Activated T-helper 1 cell treated with anti-CD3 and anti-CD28 coated beads, Interleukin-12 subunit alpha, Interleukin-12 subunit beta, Interleukin-2, Interleukin-4 antibody, amounts not matched to agents 30 ng/mL and 10 ng/mL and 1 ng/mL, durations not matched to agents 14 hours and 24 hours and 36 hours (primary cell): ENCODE measurements around the gene NT5C3A. TPM values are rescaled to one million over a fixed set of nuclear protein-coding genes. Genes with fewer than 3 reads are reported as not detected.

Experiments
- DNase-seq: peaks from one replicate; pipeline ENCODE4 v3.0.0; 2021; ENCODE audit warnings: low spot score
- H3K27ac Mint-ChIP-seq: one replicate; pipeline ENCODE4 v1.8.0; 2021; ENCODE audit warnings: mild to moderate bottlenecking, mixed read lengths
- H3K27me3 Mint-ChIP-seq: one replicate; pipeline ENCODE4 v1.8.0; 2022; ENCODE audit warnings: mild to moderate bottlenecking, moderate library complexity, mixed read lengths; ENCODE audit not compliant: insufficient read depth
- H3K36me3 Mint-ChIP-seq: one replicate; pipeline ENCODE4 v1.8.0; 2021; ENCODE audit warnings: low read depth, mixed read lengths
- H3K4me1 Mint-ChIP-seq: one replicate; pipeline ENCODE4 v1.8.0; 2021; ENCODE audit warnings: low read depth, mixed read lengths
- H3K4me3 Mint-ChIP-seq: one replicate; pipeline ENCODE4 v1.8.0; 2021; ENCODE audit warnings: mild to moderate bottlenecking, moderate library complexity, mixed read lengths
- H3K9me3 Mint-ChIP-seq: one replicate; pipeline ENCODE4 v1.8.0; 2021; ENCODE audit warnings: mixed read lengths
- intact Hi-C: fragments of 100-400 bp; cut with micrococcal nuclease; formaldehyde crosslinking; loops from one replicate; pipeline ENCODE4 v1.15.1; 2024
- total RNA-seq: library from RNA; stranded (reverse); gene quantifications from 2 replicates; pipeline ENCODE4 v1.2.3, GENCODE V29; 2022

NT5C3A gene
- total RNA-seq, 1 donor from 2014 or later: 43.9 TPM

DNA sequence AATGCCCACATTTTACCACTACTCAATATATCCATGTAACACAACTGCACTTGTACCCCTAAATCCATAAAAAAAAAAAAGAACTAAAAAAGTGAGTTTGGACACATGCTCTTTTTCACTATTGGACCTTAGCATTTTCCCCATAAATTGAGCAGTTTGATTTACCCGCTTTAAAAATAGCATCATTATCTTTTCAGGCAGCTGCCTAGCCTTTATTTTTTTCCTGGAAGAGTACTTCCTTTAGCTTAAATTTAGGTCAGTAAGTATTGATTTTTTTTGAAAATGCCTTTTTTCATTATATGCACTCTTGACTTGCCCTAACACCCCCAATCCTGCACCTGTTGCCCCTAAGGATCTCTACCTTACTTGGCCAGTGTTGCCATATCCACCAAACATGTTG lies 5.3 kb upstream of the NT5C3A start:
- peaks cover 6% of the 10 kb centered on the region for H3K4me1 Mint-ChIP-seq
- H3K9me3 Mint-ChIP-seq: peaks cover 45% of the 10 kb centered on the region
- no peak for DNase-seq
- intact Hi-C loops: no loop called here
- H3K27ac Mint-ChIP-seq: no peak overlapping the region
- no peak overlapping the region for H3K4me3 Mint-ChIP-seq
- peaks cover 20% of the 10 kb centered on the region for H3K27me3 Mint-ChIP-seq
- H3K36me3 Mint-ChIP-seq: no peaks in the 10 kb centered on the region

GRCh38 chr7:33066771-33067170 lies 4.2 kb upstream of the NT5C3A start:
- H3K27me3 Mint-ChIP-seq: peaks cover 17% of the 10 kb centered on the region
- DNase-seq: no peak
- H3K27ac Mint-ChIP-seq: no peak overlapping the region
- peaks cover 6% of the 10 kb centered on the region for H3K4me1 Mint-ChIP-seq
- intact Hi-C loops: no loop called here
- peaks cover 42% of the 10 kb centered on the region for H3K9me3 Mint-ChIP-seq
- no peak overlapping the region for H3K4me3 Mint-ChIP-seq
- no peaks in the 10 kb centered on the region for H3K36me3 Mint-ChIP-seq

DNA sequence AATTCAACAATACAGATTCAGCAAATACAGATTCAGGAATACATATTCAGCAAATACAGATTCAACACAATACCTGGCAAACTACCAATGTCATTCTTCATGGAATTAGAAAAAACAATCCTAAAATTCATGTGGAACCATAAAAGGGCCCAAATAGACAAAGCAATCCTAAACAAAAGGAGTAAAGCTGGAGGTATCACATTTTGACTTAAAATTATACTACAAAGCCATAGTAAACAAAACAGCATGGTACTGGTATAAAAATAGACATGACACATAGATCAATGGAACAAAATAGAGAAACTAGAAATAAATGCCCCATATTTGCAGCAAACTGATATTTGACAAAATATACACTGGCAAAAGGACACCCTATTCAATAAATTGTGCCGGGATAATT lies 3.4 kb upstream of the NT5C3A start:
- Mint-ChIP-seq H3K27ac (no peak overlapping the region), H3K27me3 (peaks cover 13% of the 10 kb centered on the region), H3K9me3 (peaks cover 34% of the 10 kb centered on the region), H3K4me1 (peaks cover 13% of the 10 kb centered on the region), H3K36me3 (no peaks in the 10 kb centered on the region), H3K4me3 (no peak overlapping the region)
- DNase-seq: no peak
- intact Hi-C loops: no loop called here

- DNase-seq: peak; percentile 88
- Mint-ChIP-seq H3K4me3 (peak overlapping the region; percentile 97), H3K9me3 (peaks cover 17% of the 10 kb centered on the region), H3K4me1 (peaks cover 38% of the 10 kb centered on the region), H3K36me3 (peaks cover 10% of the 10 kb centered on the region), H3K27ac (peak overlapping the region; percentile 96), H3K27me3 (peaks cover 9% of the 10 kb centered on the region)
- intact Hi-C loops: loop anchor here (1.0 to 5.0 kb wide), 10 partner anchors 9 to 568 kb away; partner anchors contain the start of genes AVL9, BBS9 and RP9
Observed at GRCh38 chr7:33062782-33063443, 337 bp upstream of the NT5C3A start.

- Mint-ChIP-seq H3K4me1 (peaks cover 44% of the 10 kb centered on the region), H3K27ac (peak overlapping the region; percentile 90), H3K27me3 (peaks cover 7% of the 10 kb centered on the region), H3K4me3 (peak overlapping the region; percentile 97), H3K36me3 (peaks cover 10% of the 10 kb centered on the region), H3K9me3 (peaks cover 15% of the 10 kb centered on the region)
- DNase-seq: no peak
- intact Hi-C loops: loop anchor here (5.0 kb wide), 1 partner anchor 334 kb away; no protein-coding TSS in a partner anchor
Observed at GRCh38 chr7:33061282-33061937, 1.2 kb downstream of the NT5C3A start.

- peaks cover 2% of the 10 kb centered on the region for H3K9me3 Mint-ChIP-seq
- H3K4me3 Mint-ChIP-seq: no peak overlapping the region
- H3K27me3 Mint-ChIP-seq: no peaks in the 10 kb centered on the region
- peaks cover 13% of the 10 kb centered on the region for H3K36me3 Mint-ChIP-seq
- H3K27ac Mint-ChIP-seq: no peak overlapping the region
- H3K4me1 Mint-ChIP-seq: peaks cover 48% of the 10 kb centered on the region
- DNase-seq: no peak
- intact Hi-C loops: loop anchor here (5.0 kb wide), 1 partner anchor 332 kb away; no protein-coding TSS in a partner anchor
Observed at GRCh38 chr7:33059635-33060034, 2.9 kb downstream of the NT5C3A start.

- H3K36me3 Mint-ChIP-seq: peaks cover 13% of the 10 kb centered on the region
- DNase-seq: no peak
- peaks cover 56% of the 10 kb centered on the region for H3K4me1 Mint-ChIP-seq
- no peak overlapping the region for H3K4me3 Mint-ChIP-seq
- intact Hi-C loops: loop anchor here (2.0 kb wide), 1 partner anchor 162 kb away; no protein-coding TSS in a partner anchor
- H3K27ac Mint-ChIP-seq: no peak overlapping the region
- no peaks in the 10 kb centered on the region for H3K9me3 Mint-ChIP-seq
- H3K27me3 Mint-ChIP-seq: no peaks in the 10 kb centered on the region
Observed at GRCh38 chr7:33055158-33055557, 7.4 kb downstream of the NT5C3A start.

GRCh38 chr7:33054261-33054964 lies 8.2 kb downstream of the NT5C3A start:
- intact Hi-C loops: loop anchor here (1.0 to 5.0 kb wide), 3 partner anchors 8 to 287 kb away; partner anchors contain the start of gene NT5C3A
- no peak overlapping the region for H3K4me3 Mint-ChIP-seq

DNA sequence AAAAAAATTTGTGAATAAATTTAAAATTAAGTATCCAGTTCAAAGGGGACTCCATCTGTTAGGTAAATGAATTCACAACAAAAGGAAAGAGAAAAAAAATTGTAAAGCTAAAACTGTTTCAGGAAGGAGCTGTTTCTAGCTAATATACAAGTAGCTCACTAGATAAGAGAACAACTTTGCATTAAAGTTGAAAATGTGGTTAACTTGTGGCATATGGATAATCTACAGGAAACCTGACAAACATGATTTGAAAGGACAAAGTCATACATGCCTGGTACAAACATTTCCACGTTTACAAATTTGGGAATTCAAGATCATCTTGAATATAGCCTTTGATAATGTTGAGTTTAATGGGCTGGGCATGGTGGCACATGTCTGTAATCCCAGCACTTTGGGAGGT lies 8.9 kb downstream of the NT5C3A start:
- intact Hi-C loops: loop anchor here (1.0 to 5.0 kb wide), 3 partner anchors 9 to 286 kb away; partner anchors contain the start of gene NT5C3A
- Mint-ChIP-seq H3K4me3 (no peak overlapping the region), H3K27ac (peak overlapping the region; percentile 18), H3K36me3 (peaks cover 5% of the 10 kb centered on the region), H3K9me3 (no peaks in the 10 kb centered on the region), H3K4me1 (peaks cover 45% of the 10 kb centered on the region), H3K27me3 (no peaks in the 10 kb centered on the region)
- DNase-seq: no peak

More at GRCh38 chr7:33054261-33054964, 8.2 kb downstream of the NT5C3A start:
- Mint-ChIP-seq H3K27me3 (no peaks in the 10 kb centered on the region), H3K36me3 (peaks cover 9% of the 10 kb centered on the region), H3K9me3 (no peaks in the 10 kb centered on the region), H3K4me1 (peaks cover 52% of the 10 kb centered on the region), H3K27ac (peak overlapping the region; percentile 23)
- no peak for DNase-seq

GRCh38 chr7:33050535-33051318 lies 11.8 kb downstream of the NT5C3A start:
- intact Hi-C loops: loop anchor here (1.0 to 5.0 kb wide), 6 partner anchors 11 to 283 kb away; partner anchors contain the start of gene NT5C3A
- H3K27ac Mint-ChIP-seq: peak overlapping the region; percentile 12
- peaks cover 40% of the 10 kb centered on the region for H3K4me1 Mint-ChIP-seq
- DNase-seq: no peak
- H3K36me3 Mint-ChIP-seq: no peaks in the 10 kb centered on the region
- no peaks in the 10 kb centered on the region for H3K9me3 Mint-ChIP-seq
- H3K4me3 Mint-ChIP-seq: no peak overlapping the region
- no peaks in the 10 kb centered on the region for H3K27me3 Mint-ChIP-seq

- Mint-ChIP-seq H3K9me3 (no peaks in the 10 kb centered on the region), H3K27ac (no peak overlapping the region), H3K4me3 (no peak overlapping the region), H3K36me3 (peaks cover 1% of the 10 kb centered on the region), H3K4me1 (peaks cover 40% of the 10 kb centered on the region), H3K27me3 (no peaks in the 10 kb centered on the region)
- no peak for DNase-seq
- intact Hi-C loops: no loop called here
Observed at GRCh38 chr7:33048704-33049103, 13.9 kb downstream of the NT5C3A start.

GRCh38 chr7:33048257-33048656 lies 14.3 kb downstream of the NT5C3A start:
- H3K27me3 Mint-ChIP-seq: no peaks in the 10 kb centered on the region
- no peak overlapping the region for H3K4me3 Mint-ChIP-seq

More at GRCh38 chr7:33048257-33048656, 14.3 kb downstream of the NT5C3A start:
- Mint-ChIP-seq H3K4me1 (peaks cover 41% of the 10 kb centered on the region), H3K27ac (no peak overlapping the region), H3K9me3 (no peaks in the 10 kb centered on the region), H3K36me3 (peaks cover 1% of the 10 kb centered on the region)
- intact Hi-C loops: no loop called here
- no peak for DNase-seq
